Activated CD4-positive, alpha-beta T cell treated with anti-CD3 and anti-CD28 coated beads, Interleukin-2, amount 10 ng/mL, durations not matched to agents 24 days and 14 days (primary cell): Measurements from ENCODE around the gene ACAN. TPM values are rescaled to one million over a fixed set of nuclear protein-coding genes. Genes with fewer than 3 reads are reported as not detected.

Experiments used
- DNase-seq: peaks from one replicate; pipeline ENCODE4 v3.0.0; 2022
- H3K27ac Mint-ChIP-seq: one replicate; pipeline ENCODE4 v1.8.0; 2022; ENCODE audit warnings: mild to moderate bottlenecking, mixed read lengths
- H3K27me3 Mint-ChIP-seq: one replicate; pipeline ENCODE4 v1.8.0; 2022; ENCODE audit warnings: mixed read lengths
- H3K36me3 Mint-ChIP-seq: one replicate; pipeline ENCODE4 v1.8.0; 2022; ENCODE audit warnings: low read depth, mild to moderate bottlenecking, mixed read lengths
- H3K4me1 Mint-ChIP-seq: one replicate; pipeline ENCODE4 v1.8.0; 2021; ENCODE audit warnings: mixed read lengths
- H3K4me3 Mint-ChIP-seq: one replicate; pipeline ENCODE4 v1.8.0; 2022; ENCODE audit warnings: mild to moderate bottlenecking, moderate library complexity, mixed read lengths
- H3K9me3 Mint-ChIP-seq: one replicate; pipeline ENCODE4 v1.8.0; 2021; ENCODE audit warnings: mixed read lengths
- intact Hi-C: fragments of 100-400 bp; cut with micrococcal nuclease; formaldehyde crosslinking; loops from one replicate; pipeline ENCODE4 v1.15.1; 2023
- total RNA-seq: library from RNA; stranded (reverse); gene quantifications from 2 replicates; pipeline ENCODE4 v1.2.3, GENCODE V29; 2022

The ACAN gene
- total RNA-seq, 1 donor from 2014 or later, result not detected

DNA sequence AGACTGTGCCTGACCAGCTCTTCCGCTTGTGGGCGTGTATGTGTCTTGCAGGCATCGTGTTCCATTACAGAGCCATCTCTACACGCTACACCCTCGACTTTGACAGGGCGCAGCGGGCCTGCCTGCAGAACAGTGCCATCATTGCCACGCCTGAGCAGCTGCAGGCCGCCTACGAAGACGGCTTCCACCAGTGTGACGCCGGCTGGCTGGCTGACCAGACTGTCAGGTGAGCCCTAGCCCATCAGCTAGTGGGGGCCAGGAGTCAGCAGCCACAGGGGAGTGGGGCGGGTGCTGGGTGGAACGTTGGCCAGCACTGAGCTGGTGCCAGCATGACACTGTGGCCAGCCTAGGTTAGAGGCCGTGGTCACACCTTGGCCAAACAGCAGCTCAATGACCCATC lies 36.7 kb downstream of the ACAN start:
- H3K36me3 Mint-ChIP-seq, result no peaks in the 10 kb centered on the region
- H3K27me3 Mint-ChIP-seq, result no peaks in the 10 kb centered on the region
- no peak overlapping the region for H3K4me3 Mint-ChIP-seq
- H3K27ac Mint-ChIP-seq, result no peak overlapping the region
- peaks cover 4% of the 10 kb centered on the region for H3K4me1 Mint-ChIP-seq
- DNase-seq, result no peak
- H3K9me3 Mint-ChIP-seq, result no peaks in the 10 kb centered on the region
- intact Hi-C loops, result no loop called here

- H3K27me3 Mint-ChIP-seq, result no peaks in the 10 kb centered on the region
- intact Hi-C loops, result no loop called here
- H3K9me3 Mint-ChIP-seq, result no peaks in the 10 kb centered on the region
- H3K27ac Mint-ChIP-seq, result no peak overlapping the region
- H3K4me1 Mint-ChIP-seq, result peaks cover 6% of the 10 kb centered on the region
- no peaks in the 10 kb centered on the region for H3K36me3 Mint-ChIP-seq
- no peak for DNase-seq
- no peak overlapping the region for H3K4me3 Mint-ChIP-seq
Observed at GRCh38 chr15:88841236-88841635, 38.0 kb downstream of the ACAN start.

- Mint-ChIP-seq H3K4me1 (peaks cover 6% of the 10 kb centered on the region), H3K27ac (no peak overlapping the region), H3K9me3 (no peaks in the 10 kb centered on the region), H3K27me3 (no peaks in the 10 kb centered on the region), H3K4me3 (no peak overlapping the region), H3K36me3 (no peaks in the 10 kb centered on the region)
- intact Hi-C loops, result no loop called here
- DNase-seq, result no peak
Observed at GRCh38 chr15:88842156-88842555, 38.9 kb downstream of the ACAN start.

DNA sequence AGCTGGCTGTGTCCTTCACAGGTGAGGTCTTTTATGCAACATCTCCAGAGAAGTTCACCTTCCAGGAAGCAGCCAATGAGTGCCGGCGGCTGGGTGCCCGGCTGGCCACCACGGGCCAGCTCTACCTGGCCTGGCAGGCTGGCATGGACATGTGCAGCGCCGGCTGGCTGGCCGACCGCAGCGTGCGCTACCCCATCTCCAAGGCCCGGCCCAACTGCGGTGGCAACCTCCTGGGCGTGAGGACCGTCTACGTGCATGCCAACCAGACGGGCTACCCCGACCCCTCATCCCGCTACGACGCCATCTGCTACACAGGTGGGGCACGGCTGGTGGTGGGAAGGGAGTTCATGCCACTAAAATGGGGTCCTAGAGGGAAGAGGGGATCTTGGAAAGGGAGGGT lies 40.1 kb downstream of the ACAN start:
- H3K27me3 Mint-ChIP-seq, result no peaks in the 10 kb centered on the region

GRCh38 chr15:88844749-88845386 lies 41.6 kb downstream of the ACAN start:
- Mint-ChIP-seq H3K4me3 (no peak overlapping the region), H3K36me3 (no peaks in the 10 kb centered on the region), H3K9me3 (no peaks in the 10 kb centered on the region), H3K27ac (no peak overlapping the region), H3K27me3 (no peaks in the 10 kb centered on the region), H3K4me1 (peaks cover 6% of the 10 kb centered on the region)
- intact Hi-C loops, result no loop called here
- DNase-seq, result no peak

More for the DNA sequence above, 40.1 kb downstream of the ACAN start:
- H3K36me3 Mint-ChIP-seq, result no peaks in the 10 kb centered on the region
- no peak for DNase-seq
- H3K27ac Mint-ChIP-seq, result no peak overlapping the region
- H3K4me1 Mint-ChIP-seq, result peaks cover 6% of the 10 kb centered on the region
- intact Hi-C loops, result no loop called here
- no peaks in the 10 kb centered on the region for H3K9me3 Mint-ChIP-seq
- no peak overlapping the region for H3K4me3 Mint-ChIP-seq

- no peak overlapping the region for H3K27ac Mint-ChIP-seq
- DNase-seq, result no peak
- no peaks in the 10 kb centered on the region for H3K9me3 Mint-ChIP-seq
- H3K36me3 Mint-ChIP-seq, result no peaks in the 10 kb centered on the region
- intact Hi-C loops, result no loop called here
- H3K4me3 Mint-ChIP-seq, result no peak overlapping the region
- H3K4me1 Mint-ChIP-seq, result peaks cover 6% of the 10 kb centered on the region
- no peaks in the 10 kb centered on the region for H3K27me3 Mint-ChIP-seq
Observed at GRCh38 chr15:88845616-88846015, 42.4 kb downstream of the ACAN start.

- intact Hi-C loops, result no loop called here
- Mint-ChIP-seq H3K27me3 (no peaks in the 10 kb centered on the region), H3K36me3 (no peaks in the 10 kb centered on the region), H3K27ac (peak overlapping the region; percentile 29), H3K9me3 (no peaks in the 10 kb centered on the region), H3K4me1 (peaks cover 6% of the 10 kb centered on the region), H3K4me3 (no peak overlapping the region)
- no peak for DNase-seq
Observed at GRCh38 chr15:88847144-88847543, 43.9 kb downstream of the ACAN start.

DNA sequence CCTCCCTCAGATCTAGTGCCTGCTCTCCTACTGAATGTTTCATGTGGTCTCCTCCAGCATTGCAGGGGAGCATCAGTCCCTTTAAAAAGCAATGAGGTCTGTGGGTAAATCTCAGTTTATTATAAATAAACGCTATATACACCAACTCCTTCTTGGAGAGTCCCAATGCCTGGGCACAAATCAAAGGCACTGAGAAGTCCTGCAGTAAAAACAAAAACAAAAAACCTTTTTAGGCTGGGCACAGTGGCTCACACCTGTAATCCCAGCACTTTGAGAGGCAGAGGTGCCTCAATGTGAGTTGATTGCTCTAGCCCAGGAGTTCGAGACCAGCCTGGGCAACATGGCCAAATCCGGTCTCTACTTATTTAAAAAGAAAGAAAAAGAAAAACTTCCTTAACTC lies 45.0 kb downstream of the ACAN start:
- no peak overlapping the region for H3K4me3 Mint-ChIP-seq
- no peak for DNase-seq
- H3K27ac Mint-ChIP-seq, result no peak overlapping the region
- intact Hi-C loops, result no loop called here
- H3K4me1 Mint-ChIP-seq, result peaks cover 6% of the 10 kb centered on the region
- no peaks in the 10 kb centered on the region for H3K36me3 Mint-ChIP-seq
- no peaks in the 10 kb centered on the region for H3K27me3 Mint-ChIP-seq
- H3K9me3 Mint-ChIP-seq, result no peaks in the 10 kb centered on the region

GRCh38 chr15:88849376-88850072 lies 46.3 kb downstream of the ACAN start:
- Mint-ChIP-seq H3K27ac (no peak overlapping the region), H3K36me3 (no peaks in the 10 kb centered on the region), H3K4me1 (peaks cover 4% of the 10 kb centered on the region), H3K27me3 (no peaks in the 10 kb centered on the region), H3K4me3 (no peak overlapping the region), H3K9me3 (peaks cover 2% of the 10 kb centered on the region)
- no peak for DNase-seq
- intact Hi-C loops, result no loop called here

DNA sequence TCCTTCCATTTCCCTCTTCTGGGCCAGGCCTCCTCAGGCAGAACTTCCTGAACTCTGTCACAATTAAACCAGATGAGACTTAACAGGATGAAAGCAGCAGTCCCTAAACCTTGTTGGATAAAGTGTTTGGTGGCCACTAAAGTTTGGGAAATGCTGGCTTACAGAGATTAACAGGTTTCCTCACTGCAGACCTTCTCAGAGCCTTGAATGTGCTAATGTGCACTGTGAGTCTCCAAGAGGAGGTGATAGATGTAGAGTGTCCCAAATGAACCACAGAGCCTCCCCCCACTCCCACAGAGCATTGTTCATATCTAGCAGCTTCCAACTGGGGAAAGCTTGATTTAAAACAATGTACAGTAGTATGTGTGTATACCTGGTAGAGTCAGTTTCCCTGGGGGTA lies 49.2 kb downstream of the ACAN start:
- Mint-ChIP-seq H3K27ac (no peak overlapping the region), H3K27me3 (no peaks in the 10 kb centered on the region), H3K4me3 (no peak overlapping the region), H3K4me1 (no peaks in the 10 kb centered on the region), H3K9me3 (peaks cover 9% of the 10 kb centered on the region), H3K36me3 (no peaks in the 10 kb centered on the region)
- DNase-seq, result no peak
- intact Hi-C loops, result no loop called here

- Mint-ChIP-seq H3K4me3 (no peak overlapping the region), H3K27me3 (no peaks in the 10 kb centered on the region), H3K27ac (no peak overlapping the region), H3K36me3 (no peaks in the 10 kb centered on the region), H3K9me3 (peaks cover 9% of the 10 kb centered on the region), H3K4me1 (no peaks in the 10 kb centered on the region)
- DNase-seq, result no peak
- intact Hi-C loops, result no loop called here
Observed at GRCh38 chr15:88858934-88859333, 55.7 kb downstream of the ACAN start.

DNA sequence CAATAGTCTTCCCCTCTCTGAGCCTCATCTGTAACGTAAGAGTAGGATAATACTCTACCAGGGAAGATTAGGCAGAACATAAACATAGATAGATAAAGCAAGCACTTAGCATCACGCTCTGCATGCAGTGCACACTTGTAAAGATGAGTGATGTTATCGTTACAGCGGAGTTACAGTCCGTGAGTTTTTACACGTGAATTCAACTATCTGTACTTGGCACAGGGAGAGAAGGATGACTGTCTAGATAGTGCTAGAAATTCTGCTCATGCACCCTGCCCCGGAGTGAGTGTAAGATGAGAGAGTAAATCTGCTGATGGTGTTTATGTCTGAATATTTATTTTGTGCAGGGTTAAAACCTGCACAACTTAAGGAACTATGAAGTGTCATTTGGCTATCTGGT lies 56.3 kb downstream of the ACAN start:
- Mint-ChIP-seq H3K9me3 (peaks cover 6% of the 10 kb centered on the region), H3K27me3 (no peaks in the 10 kb centered on the region), H3K4me3 (no peak overlapping the region), H3K27ac (no peak overlapping the region), H3K36me3 (no peaks in the 10 kb centered on the region), H3K4me1 (no peaks in the 10 kb centered on the region)
- DNase-seq, result no peak
- intact Hi-C loops, result no loop called here

- DNase-seq, result no peak
- intact Hi-C loops, result no loop called here
- Mint-ChIP-seq H3K27me3 (no peaks in the 10 kb centered on the region), H3K4me1 (no peaks in the 10 kb centered on the region), H3K4me3 (no peak overlapping the region), H3K36me3 (no peaks in the 10 kb centered on the region), H3K27ac (no peak overlapping the region), H3K9me3 (no peaks in the 10 kb centered on the region)
Observed at GRCh38 chr15:88860212-88860611, 57.0 kb downstream of the ACAN start.

GRCh38 chr15:88863412-88863811 lies 60.2 kb downstream of the ACAN start:
- no peaks in the 10 kb centered on the region for H3K27me3 Mint-ChIP-seq
- intact Hi-C loops, result no loop called here
- no peaks in the 10 kb centered on the region for H3K9me3 Mint-ChIP-seq
- no peak overlapping the region for H3K27ac Mint-ChIP-seq
- H3K36me3 Mint-ChIP-seq, result no peaks in the 10 kb centered on the region
- DNase-seq, result no peak
- no peaks in the 10 kb centered on the region for H3K4me1 Mint-ChIP-seq
- no peak overlapping the region for H3K4me3 Mint-ChIP-seq
